Liver (tissue), 9 donors: ENCODE results near the gene ELF1. TPM values are rescaled to one million over a fixed set of nuclear protein-coding genes. Genes with fewer than 3 reads are reported as not detected.
A peak's percentile ranks its signal among the peaks of the same experiment; 100 is the strongest.

ENCODE experiments used
- DNase-seq: peaks from one replicate; pipeline ENCODE4 v3.0.0-alpha.2; 2017; ENCODE audit warnings: low spot score
- H3K27ac ChIP-seq, 2 donors: one replicate each; pipeline ENCODE4 v1.7.0; 2013; ENCODE audit warnings: inconsistent platforms in 2 of 2, low read length in 2 of 2, control low read depth in 1 of 2, low read depth in 1 of 2, mild to moderate bottlenecking in 1 of 2
- H3K27me3 ChIP-seq, 4 donors: one replicate each; pipeline versions ENCODE4 v1.6.1 to v1.7.0; 2013; ENCODE audit warnings: low read length in 3 of 4, inconsistent platforms in 1 of 4, mild to moderate bottlenecking in 1 of 4, moderate library complexity in 1 of 4; ENCODE audit not compliant: control insufficient read depth in 4 of 4, insufficient read depth in 4 of 4
- H3K36me3 ChIP-seq, 4 donors: one replicate each; pipeline versions ENCODE4 v1.6.1 to v1.7.0; 2013; ENCODE audit warnings: low read length in 3 of 4, mild to moderate bottlenecking in 3 of 4, low read depth in 1 of 4, moderate library complexity in 1 of 4; ENCODE audit not compliant: control insufficient read depth in 4 of 4, insufficient read depth in 3 of 4
- H3K4me1 ChIP-seq, 4 donors: one replicate each; pipeline versions ENCODE4 v1.6.1 to v1.7.0; 2013; ENCODE audit warnings: low read length in 3 of 4, mild to moderate bottlenecking in 3 of 4, moderate library complexity in 1 of 4; ENCODE audit not compliant: control insufficient read depth in 4 of 4, insufficient read depth in 4 of 4
- H3K4me3 ChIP-seq, 3 donors: one replicate each; pipeline versions ENCODE4 v1.6.1 to v1.7.0; 2013; ENCODE audit warnings: low read length in 3 of 3, control low read depth in 1 of 3, low read depth in 1 of 3, mild to moderate bottlenecking in 1 of 3
- H3K9ac ChIP-seq, 2 donors: one replicate each; pipeline ENCODE4 v1.7.0; 2013; ENCODE audit warnings: low read length in 2 of 2, mild to moderate bottlenecking in 2 of 2, moderate library complexity in 2 of 2, control low read depth in 1 of 2, low read depth in 1 of 2
- H3K9me3 ChIP-seq, 4 donors: one replicate each; pipeline versions ENCODE4 v1.6.1 to v1.7.0; 2013; ENCODE audit warnings: low read length in 3 of 4; ENCODE audit not compliant: control insufficient read depth in 4 of 4
- EGR1 ChIP-seq, 2 donors: IDR thresholded peaks; 2 replicates each; pipeline ENCODE4 v1.6.1; 2016 to 2018; ENCODE audit warnings: antibody characterized with exemption in 2 of 2, low read depth in 2 of 2
- FOXA1 ChIP-seq: IDR thresholded peaks from 2 replicates; pipeline ENCODE4 v1.6.1; 2016; ENCODE audit warnings: antibody characterized with exemption
- FOXA2 ChIP-seq: IDR thresholded peaks from 2 replicates; pipeline ENCODE4 v1.6.1; 2016; ENCODE audit warnings: antibody characterized with exemption
- GABPA ChIP-seq, 2 donors: IDR thresholded peaks in 1 of 2; conservative IDR thresholded peaks in 1 of 2; 2 replicates each; pipeline ENCODE4 v1.6.1; 2016; ENCODE audit warnings: antibody characterized with exemption in 2 of 2, mild to moderate bottlenecking in 1 of 2, moderate library complexity in 1 of 2
- HNF4A ChIP-seq, 2 donors: conservative IDR thresholded peaks; 2 replicates each; pipeline ENCODE4 v1.6.1; 2016; ENCODE audit warnings: antibody characterized with exemption in 2 of 2, mild to moderate bottlenecking in 2 of 2
- HNF4G ChIP-seq: IDR thresholded peaks from 2 replicates; pipeline ENCODE4 v1.6.1; 2016; ENCODE audit warnings: antibody characterized with exemption
- JUND ChIP-seq, 2 donors: IDR thresholded peaks; 2 replicates each; pipeline ENCODE4 v1.6.1; 2016; ENCODE audit warnings: antibody characterized with exemption in 2 of 2
- NR2F2 ChIP-seq: IDR thresholded peaks from 2 replicates; pipeline ENCODE4 v1.6.1; 2016; ENCODE audit warnings: antibody characterized with exemption
- RXRA ChIP-seq, 2 donors: IDR thresholded peaks; 2 replicates each; pipeline ENCODE4 v1.6.1; 2017 to 2018; ENCODE audit warnings: antibody characterized with exemption in 2 of 2, mild to moderate bottlenecking in 1 of 2
- SP1 ChIP-seq: IDR thresholded peaks from 2 replicates; pipeline ENCODE4 v1.6.1; 2018; ENCODE audit warnings: antibody characterized with exemption, mild to moderate bottlenecking
- TAF1 ChIP-seq: conservative IDR thresholded peaks from 2 replicates; pipeline ENCODE4 v1.6.1; 2016; ENCODE audit warnings: antibody characterized with exemption, mild to moderate bottlenecking
- ZBTB33 ChIP-seq: IDR thresholded peaks from 2 replicates; pipeline ENCODE4 v1.6.1; 2016; ENCODE audit warnings: antibody characterized with exemption
- WGBS: extraction: QIAGEN DNeasy Blood & Tissue Kit; methylation state at CpG from one replicate; pipeline ENCODE4 v1.1.7; 2013; 5-methylcytosine and 5-hydroxymethylcytosine counted together
- polyA plus RNA-seq, 2 donors: library from polyadenylated mRNA; stranded (reverse) in 1 of 2; unstranded in 1 of 2; fragments of 200-250 nt in 1 of 2; fragments of >200 nt in 1 of 2; fragmentation: Nextera tagmentation in 1 of 2; extraction: Ambion mirVana in 1 of 2; gene quantifications; one replicate each; pipeline versions ENCODE4 v1.2.1 to v1.2.3, GENCODE V29; 2013 to 2015
- total RNA-seq, 2 donors: library from RNA; depleted of rRNA; stranded (reverse); fragments of >200 nt; gene quantifications; one replicate each; pipeline ENCODE4 v1.2.3, GENCODE V29; 2014
- TF ChIP-seq, protein P1 (sequence below): IDR thresholded peaks from 2 replicates; pipeline ENCODE4 v1.6.1; 2016; ENCODE audit warnings: antibody characterized with exemption
- TF ChIP-seq, protein P2 (sequence below): IDR thresholded peaks from 2 replicates; pipeline ENCODE4 v1.6.1; 2016; ENCODE audit warnings: antibody characterized with exemption, mild to moderate bottlenecking
- TF ChIP-seq, protein P3 (sequence below): IDR thresholded peaks from 2 replicates; pipeline ENCODE4 v1.6.1; 2016; ENCODE audit warnings: antibody characterized with exemption
- donor health status: healthy.
- donor health status: healthy.
- donor health status: healthy.
- donor health status: healthy.
- donor health status: healthy.

ELF1 gene
- total and polyA plus RNA-seq, 4 donors: 15.3 to 57.2 (median 26.5) TPM

GRCh38 chr13:41061075-41061913, 42.2 kb upstream of the ELF1 start, which contains the start of gene WBP4 (continued):
- peak; percentile 47 to 50 for TF ChIP-seq HNF4A (conservative IDR thresholded peaks at IDR 0.05)

DNA sequence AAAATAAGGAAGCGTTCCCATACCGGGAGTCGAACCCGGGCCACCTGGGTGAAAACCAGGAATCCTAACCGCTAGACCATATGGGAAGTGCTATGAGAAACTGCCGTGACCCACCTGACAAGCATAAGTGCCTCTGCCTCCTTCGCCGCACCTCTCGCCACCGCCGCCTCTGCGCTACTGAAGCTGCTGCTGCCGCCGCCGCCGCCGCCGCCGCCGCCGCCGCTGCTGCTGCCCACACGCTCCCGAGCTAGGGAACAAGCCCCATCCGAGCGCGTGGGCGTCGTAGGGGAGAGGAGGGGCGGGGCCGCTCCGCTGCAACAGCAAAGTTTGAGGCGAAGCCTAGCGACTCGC, 41.6 kb upstream of the ELF1 start:
- TF ChIP-seq ZBTB33 (no peak), GABPA (IDR thresholded peaks at IDR 0.05 in 1 of 2, conservative IDR thresholded peaks at IDR 0.05 in 1 of 2) (no peak), EGR1 (IDR thresholded peaks at IDR 0.05; ENCODE audit: low read depth in 2 of 2) (peak; percentile 89 to 96), JUND (IDR thresholded peaks at IDR 0.05) (no peak)
- TF ChIP-seq, protein P1, sequence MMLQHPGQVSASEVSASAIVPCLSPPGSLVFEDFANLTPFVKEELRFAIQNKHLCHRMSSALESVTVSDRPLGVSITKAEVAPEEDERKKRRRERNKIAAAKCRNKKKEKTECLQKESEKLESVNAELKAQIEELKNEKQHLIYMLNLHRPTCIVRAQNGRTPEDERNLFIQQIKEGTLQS: peak; percentile 95
- TF ChIP-seq, protein P2, sequence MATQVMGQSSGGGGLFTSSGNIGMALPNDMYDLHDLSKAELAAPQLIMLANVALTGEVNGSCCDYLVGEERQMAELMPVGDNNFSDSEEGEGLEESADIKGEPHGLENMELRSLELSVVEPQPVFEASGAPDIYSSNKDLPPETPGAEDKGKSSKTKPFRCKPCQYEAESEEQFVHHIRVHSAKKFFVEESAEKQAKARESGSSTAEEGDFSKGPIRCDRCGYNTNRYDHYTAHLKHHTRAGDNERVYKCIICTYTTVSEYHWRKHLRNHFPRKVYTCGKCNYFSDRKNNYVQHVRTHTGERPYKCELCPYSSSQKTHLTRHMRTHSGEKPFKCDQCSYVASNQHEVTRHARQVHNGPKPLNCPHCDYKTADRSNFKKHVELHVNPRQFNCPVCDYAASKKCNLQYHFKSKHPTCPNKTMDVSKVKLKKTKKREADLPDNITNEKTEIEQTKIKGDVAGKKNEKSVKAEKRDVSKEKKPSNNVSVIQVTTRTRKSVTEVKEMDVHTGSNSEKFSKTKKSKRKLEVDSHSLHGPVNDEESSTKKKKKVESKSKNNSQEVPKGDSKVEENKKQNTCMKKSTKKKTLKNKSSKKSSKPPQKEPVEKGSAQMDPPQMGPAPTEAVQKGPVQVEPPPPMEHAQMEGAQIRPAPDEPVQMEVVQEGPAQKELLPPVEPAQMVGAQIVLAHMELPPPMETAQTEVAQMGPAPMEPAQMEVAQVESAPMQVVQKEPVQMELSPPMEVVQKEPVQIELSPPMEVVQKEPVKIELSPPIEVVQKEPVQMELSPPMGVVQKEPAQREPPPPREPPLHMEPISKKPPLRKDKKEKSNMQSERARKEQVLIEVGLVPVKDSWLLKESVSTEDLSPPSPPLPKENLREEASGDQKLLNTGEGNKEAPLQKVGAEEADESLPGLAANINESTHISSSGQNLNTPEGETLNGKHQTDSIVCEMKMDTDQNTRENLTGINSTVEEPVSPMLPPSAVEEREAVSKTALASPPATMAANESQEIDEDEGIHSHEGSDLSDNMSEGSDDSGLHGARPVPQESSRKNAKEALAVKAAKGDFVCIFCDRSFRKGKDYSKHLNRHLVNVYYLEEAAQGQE: no peak
- Histone ChIP-seq H3K9ac (peak overlapping the region; percentile 90 to 94), H3K27ac (peak overlapping the region; percentile 86 to 99), H3K4me3 (peak overlapping the region; percentile 81 to 97 (median 87)), H3K9me3 (no peaks in the 10 kb centered on the region), H3K4me1 (peaks cover 5 to 50% (median 40%) of the 10 kb centered on the region in 4 donors), H3K27me3 (no peaks in the 10 kb centered on the region), H3K36me3 (peaks cover 0 to 1% (median under 1%) of the 10 kb centered on the region in 4 donors)
- under 1% methylated on average over 35 of the region's 35 CpGs for WGBS
- DNase-seq: peak; percentile 89

- H3K4me1 ChIP-seq: peaks cover 6 to 53% (median 41%) of the 10 kb centered on the region in 4 donors
- TF ChIP-seq TAF1: peak; percentile 65
- no peak for TF ChIP-seq FOXA2
- TF ChIP-seq, protein P3, sequence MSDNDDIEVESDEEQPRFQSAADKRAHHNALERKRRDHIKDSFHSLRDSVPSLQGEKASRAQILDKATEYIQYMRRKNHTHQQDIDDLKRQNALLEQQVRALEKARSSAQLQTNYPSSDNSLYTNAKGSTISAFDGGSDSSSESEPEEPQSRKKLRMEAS: peak; percentile 8
- TF ChIP-seq HNF4G: no peak
- peak; percentile 30 to 37 for TF ChIP-seq RXRA (IDR thresholded peaks at IDR 0.05)
- TF ChIP-seq, protein P2: peak; percentile 78
- TF ChIP-seq ZBTB33: peak; percentile 33
- TF ChIP-seq NR2F2: no peak
- TF ChIP-seq SP1: peak; percentile 70
- TF ChIP-seq HNF4A (conservative IDR thresholded peaks at IDR 0.05): peak; percentile 14 to 35
- no peak for TF ChIP-seq FOXA1
- TF ChIP-seq GABPA (IDR thresholded peaks at IDR 0.05 in 1 of 2, conservative IDR thresholded peaks at IDR 0.05 in 1 of 2): no peak
Measured at GRCh38 chr13:41060082-41060723, 41.1 kb upstream of the ELF1 start.

More at GRCh38 chr13:41060082-41060723, 41.1 kb upstream of the ELF1 start:
- peak; percentile 91 for DNase-seq
- Histone ChIP-seq H3K27ac (peak overlapping the region; percentile 86 to 99), H3K4me3 (peak overlapping the region; percentile 81 to 97 (median 87)), H3K9ac (peak overlapping the region; percentile 41 to 94), H3K9me3 (no peaks in the 10 kb centered on the region), H3K27me3 (no peaks in the 10 kb centered on the region), H3K36me3 (no peaks in the 10 kb centered on the region)
- WGBS: under 1% methylated on average over 57 of the region's 57 CpGs
